ENCODE measurements around the gene ARRDC1. TPM values are rescaled to one million over a fixed set of nuclear protein-coding genes. Genes with fewer than 3 reads are reported as not detected.
"Not testable (repeated sequence)": the region's sequence is repeated elsewhere in the genome, so short reads cannot be mapped to it uniquely, and the experiment has no call there.

Gene ARRDC1
- polyA plus RNA-seq, 1 experiment: 46.1 TPM

- DNase-seq (ENCODE audit: low read depth): no peak
- ChIA-PET POLR2A (no interaction called here), CTCF (interaction anchor here (0.7 to 1.8 kb wide), 3 partner anchors 9 to 44 kb away, joined by 3 to 4 read pairs (median 4); no protein-coding TSS in a partner anchor)
- no peaks in the 10 kb centered on the region for H3K27me3 ChIP-seq (ENCODE audit: control insufficient read depth, insufficient read depth, low read length)
- no peak overlapping the region for H3K4me3 ChIP-seq (ENCODE audit: low read depth, low read length)
- peaks cover 3% of the 10 kb centered on the region for H3K36me3 ChIP-seq (ENCODE audit: control insufficient read depth, insufficient read depth, low read length)
- TF ChIP-seq, protein P1, sequence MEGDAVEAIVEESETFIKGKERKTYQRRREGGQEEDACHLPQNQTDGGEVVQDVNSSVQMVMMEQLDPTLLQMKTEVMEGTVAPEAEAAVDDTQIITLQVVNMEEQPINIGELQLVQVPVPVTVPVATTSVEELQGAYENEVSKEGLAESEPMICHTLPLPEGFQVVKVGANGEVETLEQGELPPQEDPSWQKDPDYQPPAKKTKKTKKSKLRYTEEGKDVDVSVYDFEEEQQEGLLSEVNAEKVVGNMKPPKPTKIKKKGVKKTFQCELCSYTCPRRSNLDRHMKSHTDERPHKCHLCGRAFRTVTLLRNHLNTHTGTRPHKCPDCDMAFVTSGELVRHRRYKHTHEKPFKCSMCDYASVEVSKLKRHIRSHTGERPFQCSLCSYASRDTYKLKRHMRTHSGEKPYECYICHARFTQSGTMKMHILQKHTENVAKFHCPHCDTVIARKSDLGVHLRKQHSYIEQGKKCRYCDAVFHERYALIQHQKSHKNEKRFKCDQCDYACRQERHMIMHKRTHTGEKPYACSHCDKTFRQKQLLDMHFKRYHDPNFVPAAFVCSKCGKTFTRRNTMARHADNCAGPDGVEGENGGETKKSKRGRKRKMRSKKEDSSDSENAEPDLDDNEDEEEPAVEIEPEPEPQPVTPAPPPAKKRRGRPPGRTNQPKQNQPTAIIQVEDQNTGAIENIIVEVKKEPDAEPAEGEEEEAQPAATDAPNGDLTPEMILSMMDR (IDR thresholded peaks at IDR 0.05; ENCODE audit: insufficient read depth, low read depth, low read length): peak; percentile 38
These were observed 15.8 kb downstream of the ARRDC1 start for GRCh38 chr9:137621131-137621757.

GRCh38 chr9:137622211-137622610, 16.7 kb downstream of the ARRDC1 start:
- DNase-seq (ENCODE audit: low read depth); H3K27me3 ChIP-seq (ENCODE audit: control insufficient read depth, insufficient read depth, low read length); H3K4me3 ChIP-seq (ENCODE audit: low read depth, low read length); H3K36me3 ChIP-seq (ENCODE audit: control insufficient read depth, insufficient read depth, low read length); POLR2A ChIA-PET: not testable (repeated sequence)
- CTCF ChIA-PET: interaction anchor here (0.6 to 1.8 kb wide), 2 partner anchors 43 to 234 kb away, joined by 3 to 4 read pairs; no protein-coding TSS in a partner anchor

DNA sequence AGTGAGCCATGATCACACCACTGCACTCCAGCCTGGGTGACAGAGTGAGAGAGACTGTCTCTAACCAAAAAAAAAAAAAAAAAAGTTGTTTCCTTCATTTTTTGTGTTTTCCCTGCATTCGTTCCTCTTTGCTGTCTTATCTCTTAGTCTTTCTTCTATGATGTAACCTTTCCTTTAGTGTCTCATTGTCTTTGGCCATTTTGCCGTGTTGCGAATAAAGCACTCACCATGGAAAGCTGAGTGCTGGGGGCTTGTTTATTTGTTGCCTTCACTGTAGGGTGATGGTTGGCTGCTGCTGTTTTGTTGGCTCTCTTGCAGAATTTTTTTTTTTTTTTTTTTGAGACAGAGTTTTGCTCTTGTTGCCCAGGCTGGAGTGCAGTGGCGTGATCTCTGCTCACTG, 21.0 kb downstream of the ARRDC1 start:
- Histone ChIP-seq H3K36me3 (ENCODE audit: control insufficient read depth, insufficient read depth, low read length) (peaks cover 2% of the 10 kb centered on the region; the same call in 1 of the 2 replicates), H3K27me3 (ENCODE audit: control insufficient read depth, insufficient read depth, low read length) (no peaks in the 10 kb centered on the region), H3K4me3 (ENCODE audit: low read depth, low read length) (no peak overlapping the region)
- TF ChIP-seq, protein P1 (IDR thresholded peaks at IDR 0.05; ENCODE audit: insufficient read depth, low read depth, low read length): no peak
- no peak for DNase-seq (ENCODE audit: low read depth)
- ChIA-PET POLR2A (no interaction called here), CTCF (no interaction called here)

DNA sequence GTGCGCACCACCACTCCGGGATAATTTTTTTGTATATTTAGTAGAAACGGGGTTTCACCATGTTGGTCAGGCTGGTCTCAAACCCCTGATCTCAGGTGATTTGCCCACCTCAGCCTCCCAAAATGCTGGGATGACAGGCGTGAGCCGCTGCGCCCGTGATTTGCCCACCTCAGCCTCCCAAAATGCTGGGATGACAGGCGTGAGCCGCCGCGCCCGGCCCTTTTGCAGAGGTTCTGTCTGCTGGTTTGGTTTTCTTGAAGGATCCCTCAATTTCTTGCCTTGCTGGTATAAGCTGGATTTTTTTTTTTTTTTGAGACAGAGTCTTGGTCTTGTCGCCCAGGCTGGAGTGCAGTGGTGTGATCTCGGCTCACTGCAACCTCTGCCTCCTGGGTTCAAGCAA, 21.9 kb downstream of the ARRDC1 start:
- POLR2A ChIA-PET: not testable (repeated sequence)

GRCh38 chr9:137630126-137630525, 24.6 kb downstream of the ARRDC1 start:
- CTCF ChIA-PET: interaction anchor here (0.9 to 1.6 kb wide), 2 partner anchors 9 to 36 kb away, joined by 3 to 8 read pairs; no protein-coding TSS in a partner anchor

More for the DNA sequence above, 21.9 kb downstream of the ARRDC1 start:
- H3K4me3 ChIP-seq (ENCODE audit: low read depth, low read length); H3K27me3 ChIP-seq (ENCODE audit: control insufficient read depth, insufficient read depth, low read length); H3K36me3 ChIP-seq (ENCODE audit: control insufficient read depth, insufficient read depth, low read length); CTCF ChIA-PET; DNase-seq (ENCODE audit: low read depth): not testable (repeated sequence)

DNA sequence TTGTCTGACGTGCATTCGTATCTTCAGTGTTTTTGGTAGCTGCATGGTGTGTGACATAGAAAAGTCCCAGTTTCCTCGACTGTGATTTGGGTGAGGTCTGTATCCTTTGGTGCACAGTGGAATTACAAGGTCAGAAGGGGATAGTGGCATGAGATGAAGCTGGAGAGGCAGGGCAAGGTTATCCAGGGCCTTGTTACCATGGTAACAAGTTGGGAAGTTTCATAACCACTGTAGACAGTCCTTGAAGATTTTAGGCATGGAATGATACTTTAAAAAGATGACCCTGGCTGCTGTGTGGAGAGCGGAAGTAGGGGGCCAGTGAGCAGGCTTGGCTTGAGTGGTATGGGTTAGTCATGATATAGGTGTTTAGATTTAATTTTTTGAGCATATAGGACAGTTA, 25.2 kb downstream of the ARRDC1 start:
- peaks cover 2% of the 10 kb centered on the region; the same call in 1 of the 2 replicates for H3K36me3 ChIP-seq (ENCODE audit: control insufficient read depth, insufficient read depth, low read length)
- TF ChIP-seq, protein P1 (IDR thresholded peaks at IDR 0.05; ENCODE audit: insufficient read depth, low read depth, low read length): no peak
- no peak for DNase-seq (ENCODE audit: low read depth)
- H3K4me3 ChIP-seq (ENCODE audit: low read depth, low read length): no peak overlapping the region
- ChIA-PET CTCF (interaction anchor here (1.6 kb wide), 1 partner anchor 35 kb away, joined by 8 read pairs; no protein-coding TSS in a partner anchor), POLR2A (no interaction called here)
- no peaks in the 10 kb centered on the region for H3K27me3 ChIP-seq (ENCODE audit: control insufficient read depth, insufficient read depth, low read length)

More at GRCh38 chr9:137630126-137630525, 24.6 kb downstream of the ARRDC1 start:
- Histone ChIP-seq H3K27me3 (ENCODE audit: control insufficient read depth, insufficient read depth, low read length) (no peaks in the 10 kb centered on the region), H3K4me3 (ENCODE audit: low read depth, low read length) (no peak overlapping the region), H3K36me3 (ENCODE audit: control insufficient read depth, insufficient read depth, low read length) (peaks cover 2% of the 10 kb centered on the region; the same call in 1 of the 2 replicates)
- TF ChIP-seq, protein P1 (IDR thresholded peaks at IDR 0.05; ENCODE audit: insufficient read depth, low read depth, low read length): no peak
- no peak for DNase-seq (ENCODE audit: low read depth)
- POLR2A ChIA-PET: no interaction called here

All from BJ (cell line).